ENCODE data around the gene RADX. TPM values are rescaled to one million over a fixed set of nuclear protein-coding genes. Genes with fewer than 3 reads are reported as not detected.

Gene RADX
- polyA plus RNA-seq, 3 donors, result 0.05 TPM; not detected in 2

- TF ChIP-seq, protein P1, sequence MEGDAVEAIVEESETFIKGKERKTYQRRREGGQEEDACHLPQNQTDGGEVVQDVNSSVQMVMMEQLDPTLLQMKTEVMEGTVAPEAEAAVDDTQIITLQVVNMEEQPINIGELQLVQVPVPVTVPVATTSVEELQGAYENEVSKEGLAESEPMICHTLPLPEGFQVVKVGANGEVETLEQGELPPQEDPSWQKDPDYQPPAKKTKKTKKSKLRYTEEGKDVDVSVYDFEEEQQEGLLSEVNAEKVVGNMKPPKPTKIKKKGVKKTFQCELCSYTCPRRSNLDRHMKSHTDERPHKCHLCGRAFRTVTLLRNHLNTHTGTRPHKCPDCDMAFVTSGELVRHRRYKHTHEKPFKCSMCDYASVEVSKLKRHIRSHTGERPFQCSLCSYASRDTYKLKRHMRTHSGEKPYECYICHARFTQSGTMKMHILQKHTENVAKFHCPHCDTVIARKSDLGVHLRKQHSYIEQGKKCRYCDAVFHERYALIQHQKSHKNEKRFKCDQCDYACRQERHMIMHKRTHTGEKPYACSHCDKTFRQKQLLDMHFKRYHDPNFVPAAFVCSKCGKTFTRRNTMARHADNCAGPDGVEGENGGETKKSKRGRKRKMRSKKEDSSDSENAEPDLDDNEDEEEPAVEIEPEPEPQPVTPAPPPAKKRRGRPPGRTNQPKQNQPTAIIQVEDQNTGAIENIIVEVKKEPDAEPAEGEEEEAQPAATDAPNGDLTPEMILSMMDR (IDR thresholded peaks at IDR 0.05), result no peak
- no peak for DNase-seq
- no peaks in the 10 kb centered on the region for H3K79me2 ChIP-seq (ENCODE audit: insufficient read depth, low read length)
- peaks cover 0 to 7% (median 0%) of the 10 kb centered on the region in 3 donors for H3K27me3 Mint-ChIP-seq (ENCODE audit: low read depth in 3 of 3)
- H3K4me1 Mint-ChIP-seq, result no peaks in the 10 kb centered on the region
- H3K4me3 ChIP-seq (replicated peaks in 1 of 3; ENCODE audit: low read depth in 2 of 3, low read length in 3 of 3), result no peak overlapping the region
- H3K36me3 ChIP-seq (replicated peaks in 1 of 2; ENCODE audit: control insufficient read depth in 1 of 2, insufficient read depth in 2 of 2, low read length in 2 of 2), result no peaks in the 10 kb centered on the region
- no peak overlapping the region for H3K9ac ChIP-seq (ENCODE audit: insufficient read depth, low read length, poor library complexity, severe bottlenecking)
- no CpG with 5 or more reads among the region's 7 CpGs for WGBS (ENCODE audit: insufficient coverage)
- no peak overlapping the region for H3K4me3 Mint-ChIP-seq
- no peaks in the 10 kb centered on the region for H4K20me1 ChIP-seq (ENCODE audit: insufficient read depth, low read length)
- H3K27ac Mint-ChIP-seq, result no peak overlapping the region
- H3K9me3 ChIP-seq (replicated peaks in 1 of 2; ENCODE audit: control insufficient read depth in 1 of 2, insufficient read depth in 1 of 2, low read length in 2 of 2), result no peaks in the 10 kb centered on the region
- H3K27me3 ChIP-seq (ENCODE audit: control insufficient read depth in 2 of 2, insufficient read depth in 2 of 2, low read length in 2 of 2), result peaks cover 0 to 4% of the 10 kb centered on the region in 2 donors
- no peak overlapping the region for H3K27ac ChIP-seq (ENCODE audit: low read depth in 1 of 2, low read length in 2 of 2)
- H3K4me1 ChIP-seq (ENCODE audit: control insufficient read depth in 1 of 2, insufficient read depth in 2 of 2, low read length in 2 of 2), result no peaks in the 10 kb centered on the region
- intact Hi-C loops (cut with micrococcal nuclease), result no loop called here
- H3K4me2 ChIP-seq (replicated peaks; ENCODE audit: extremely low read depth, low read length, poor library complexity, severe bottlenecking), result no peak overlapping the region
- H3K36me3 Mint-ChIP-seq, result no peaks in the 10 kb centered on the region
- H3K9me3 Mint-ChIP-seq, result no peaks in the 10 kb centered on the region
- H2AFZ ChIP-seq (ENCODE audit: insufficient read depth, low read depth, low read length, poor library complexity, severe bottlenecking), result no peak overlapping the region
Observed at GRCh38 chrX:106692425-106693065, 80.8 kb downstream of the RADX start.

DNA sequence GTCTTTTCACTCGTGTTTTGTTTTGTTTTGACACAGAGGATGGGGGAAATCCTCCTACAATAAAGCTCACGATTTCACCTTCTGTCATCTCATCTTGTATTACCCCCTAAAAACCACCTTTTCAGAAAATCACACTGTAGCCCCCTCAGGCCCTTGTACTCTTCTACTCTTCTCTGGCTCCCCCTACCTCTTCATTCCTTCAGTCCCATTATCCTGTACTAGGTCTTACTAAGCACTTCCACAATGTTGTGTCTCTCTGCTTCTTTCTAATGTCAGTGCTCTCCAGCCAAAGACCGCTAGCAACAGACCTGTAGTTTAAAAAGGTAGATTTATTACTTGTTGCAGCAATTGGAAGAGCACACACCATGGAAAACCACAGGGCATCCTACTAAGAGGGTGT, 84.7 kb downstream of the RADX start:
- peaks cover 0 to 4% of the 10 kb centered on the region in 2 donors for H3K27me3 ChIP-seq (ENCODE audit: control insufficient read depth in 2 of 2, insufficient read depth in 2 of 2, low read length in 2 of 2)
- H3K9ac ChIP-seq (ENCODE audit: insufficient read depth, low read length, poor library complexity, severe bottlenecking), result no peak overlapping the region
- Mint-ChIP-seq H3K4me3 (no peak overlapping the region), H3K27ac (no peak overlapping the region), H3K4me1 (no peaks in the 10 kb centered on the region), H3K9me3 (peaks cover 0 to 2% (median 0%) of the 10 kb centered on the region in 7 donors), H3K27me3 (ENCODE audit: low read depth in 3 of 3) (peaks cover 0 to 9% (median 0%) of the 10 kb centered on the region in 3 donors), H3K36me3 (no peaks in the 10 kb centered on the region)
- H3K36me3 ChIP-seq (replicated peaks in 1 of 2; ENCODE audit: control insufficient read depth in 1 of 2, insufficient read depth in 2 of 2, low read length in 2 of 2), result no peaks in the 10 kb centered on the region
- H3K4me1 ChIP-seq (ENCODE audit: control insufficient read depth in 1 of 2, insufficient read depth in 2 of 2, low read length in 2 of 2), result no peaks in the 10 kb centered on the region
- intact Hi-C loops (cut with micrococcal nuclease), result no loop called here
- H3K27ac ChIP-seq (ENCODE audit: low read depth in 1 of 2, low read length in 2 of 2), result no peak overlapping the region
- H3K4me3 ChIP-seq (replicated peaks in 1 of 3; ENCODE audit: low read depth in 2 of 3, low read length in 3 of 3), result no peak overlapping the region
- H3K4me2 ChIP-seq (replicated peaks; ENCODE audit: extremely low read depth, low read length, poor library complexity, severe bottlenecking), result no peak overlapping the region
- no CpG with 5 or more reads among the region's 3 CpGs for WGBS (ENCODE audit: insufficient coverage)
- TF ChIP-seq, protein P1 (IDR thresholded peaks at IDR 0.05), result no peak
- no peak overlapping the region for H2AFZ ChIP-seq (ENCODE audit: insufficient read depth, low read depth, low read length, poor library complexity, severe bottlenecking)
- no peak for DNase-seq
- no peaks in the 10 kb centered on the region for H4K20me1 ChIP-seq (ENCODE audit: insufficient read depth, low read length)
- H3K9me3 ChIP-seq (replicated peaks in 1 of 2; ENCODE audit: control insufficient read depth in 1 of 2, insufficient read depth in 1 of 2, low read length in 2 of 2), result no peaks in the 10 kb centered on the region
- no peaks in the 10 kb centered on the region for H3K79me2 ChIP-seq (ENCODE audit: insufficient read depth, low read length)

Data from CD14-positive monocyte (primary cell).